IPS-15b (cell line): Measurements from ENCODE around the gene DOCK3.
"Not testable (repeated sequence)": the region's sequence is repeated elsewhere in the genome, so short reads cannot be mapped to it uniquely, and the experiment has no call there.

ENCODE experiments used
- H3K27me3 ChIP-seq: one replicate; pipeline ENCODE4 v1.6.1; 2013; ENCODE audit warnings: low read length; ENCODE audit not compliant: control insufficient read depth, insufficient read depth
- H3K36me3 ChIP-seq: one replicate; pipeline ENCODE4 v1.6.1; 2013; ENCODE audit warnings: low read length; ENCODE audit not compliant: control insufficient read depth, insufficient read depth
- H3K4me1 ChIP-seq: one replicate; pipeline ENCODE4 v1.6.1; 2013; ENCODE audit warnings: mild to moderate bottlenecking, low read length; ENCODE audit not compliant: control insufficient read depth, insufficient read depth
- H3K4me3 ChIP-seq: one replicate; pipeline ENCODE4 v1.5.1; 2013; ENCODE audit warnings: low read depth, low read length
- H3K9ac ChIP-seq: one replicate; pipeline ENCODE4 v1.6.1; 2013; ENCODE audit warnings: low read depth, mild to moderate bottlenecking, low read length
- H3K9me3 ChIP-seq: one replicate; pipeline ENCODE4 v1.6.1; 2013; ENCODE audit warnings: mild to moderate bottlenecking, low read length; ENCODE audit not compliant: control insufficient read depth, insufficient read depth

The DOCK3 gene

GRCh38 chr3:51100536-51100851 is 425.8 kb downstream of the DOCK3 start:
- Histone ChIP-seq H3K36me3 (no peaks in the 10 kb centered on the region), H3K4me1 (no peaks in the 10 kb centered on the region), H3K9ac (no peak overlapping the region), H3K4me3 (no peak overlapping the region), H3K27me3 (no peaks in the 10 kb centered on the region), H3K9me3 (no peaks in the 10 kb centered on the region)

- no peaks in the 10 kb centered on the region for H3K36me3 ChIP-seq
- H3K9me3 ChIP-seq: no peaks in the 10 kb centered on the region
- no peak overlapping the region for H3K4me3 ChIP-seq
- H3K9ac ChIP-seq: no peak overlapping the region
- H3K4me1 ChIP-seq: no peaks in the 10 kb centered on the region
- no peaks in the 10 kb centered on the region for H3K27me3 ChIP-seq
These were observed 427.7 kb downstream of the DOCK3 start for GRCh38 chr3:51102396-51102795.

GRCh38 chr3:51106242-51106876 is 431.6 kb downstream of the DOCK3 start:
- no peaks in the 10 kb centered on the region for H3K27me3 ChIP-seq
- no peak overlapping the region for H3K9ac ChIP-seq
- no peaks in the 10 kb centered on the region for H3K36me3 ChIP-seq
- H3K4me1 ChIP-seq: no peaks in the 10 kb centered on the region
- H3K9me3 ChIP-seq: no peaks in the 10 kb centered on the region
- no peak overlapping the region for H3K4me3 ChIP-seq

GRCh38 chr3:51110586-51110985 is 435.9 kb downstream of the DOCK3 start:
- H3K9me3 ChIP-seq: no peaks in the 10 kb centered on the region
- no peaks in the 10 kb centered on the region for H3K4me1 ChIP-seq
- H3K27me3 ChIP-seq: no peaks in the 10 kb centered on the region
- no peaks in the 10 kb centered on the region for H3K36me3 ChIP-seq
- H3K9ac ChIP-seq: no peak overlapping the region
- no peak overlapping the region for H3K4me3 ChIP-seq

- Histone ChIP-seq H3K4me1 (no peaks in the 10 kb centered on the region), H3K36me3 (no peaks in the 10 kb centered on the region), H3K9me3 (no peaks in the 10 kb centered on the region), H3K27me3 (no peaks in the 10 kb centered on the region), H3K4me3 (no peak overlapping the region), H3K9ac (no peak overlapping the region)
These were observed 448.2 kb downstream of the DOCK3 start for GRCh38 chr3:51122944-51123343.

- no peaks in the 10 kb centered on the region for H3K9me3 ChIP-seq
- H3K9ac ChIP-seq: no peak overlapping the region
- H3K27me3 ChIP-seq: no peaks in the 10 kb centered on the region
- H3K4me3 ChIP-seq: no peak overlapping the region
- H3K4me1 ChIP-seq: no peaks in the 10 kb centered on the region
- H3K36me3 ChIP-seq: no peaks in the 10 kb centered on the region
These were observed 448.8 kb downstream of the DOCK3 start for GRCh38 chr3:51123531-51123930.

GRCh38 chr3:51131607-51132006 is 456.9 kb downstream of the DOCK3 start:
- not testable (repeated sequence) for H3K4me1 ChIP-seq, H3K9ac ChIP-seq, H3K4me3 ChIP-seq, H3K27me3 ChIP-seq, H3K9me3 ChIP-seq, H3K36me3 ChIP-seq

GRCh38 chr3:51137715-51138114 is 463.0 kb downstream of the DOCK3 start:
- H3K9ac ChIP-seq: no peak overlapping the region
- H3K4me3 ChIP-seq: no peak overlapping the region
- H3K36me3 ChIP-seq: no peaks in the 10 kb centered on the region
- no peaks in the 10 kb centered on the region for H3K27me3 ChIP-seq
- no peaks in the 10 kb centered on the region for H3K4me1 ChIP-seq
- no peaks in the 10 kb centered on the region for H3K9me3 ChIP-seq

GRCh38 chr3:51139616-51140015 is 464.9 kb downstream of the DOCK3 start:
- Histone ChIP-seq H3K9me3 (no peaks in the 10 kb centered on the region), H3K4me3 (no peak overlapping the region), H3K9ac (no peak overlapping the region), H3K4me1 (no peaks in the 10 kb centered on the region), H3K36me3 (no peaks in the 10 kb centered on the region), H3K27me3 (no peaks in the 10 kb centered on the region)

GRCh38 chr3:51141573-51141972 is 466.8 kb downstream of the DOCK3 start:
- Histone ChIP-seq H3K36me3 (no peaks in the 10 kb centered on the region), H3K4me1 (no peaks in the 10 kb centered on the region), H3K4me3 (no peak overlapping the region), H3K9me3 (no peaks in the 10 kb centered on the region), H3K27me3 (no peaks in the 10 kb centered on the region), H3K9ac (no peak overlapping the region)

GRCh38 chr3:51145811-51146585 is 471.3 kb downstream of the DOCK3 start:
- no peaks in the 10 kb centered on the region for H3K4me1 ChIP-seq
- H3K9ac ChIP-seq: no peak overlapping the region
- H3K36me3 ChIP-seq: no peaks in the 10 kb centered on the region
- no peak overlapping the region for H3K4me3 ChIP-seq
- H3K27me3 ChIP-seq: no peaks in the 10 kb centered on the region
- no peaks in the 10 kb centered on the region for H3K9me3 ChIP-seq

- no peak overlapping the region for H3K9ac ChIP-seq
- H3K9me3 ChIP-seq: no peaks in the 10 kb centered on the region
- no peaks in the 10 kb centered on the region for H3K4me1 ChIP-seq
- no peaks in the 10 kb centered on the region for H3K27me3 ChIP-seq
- no peak overlapping the region for H3K4me3 ChIP-seq
- no peaks in the 10 kb centered on the region for H3K36me3 ChIP-seq
These were observed 472.1 kb downstream of the DOCK3 start for GRCh38 chr3:51146781-51147180.
